Measurements from ENCODE around the gene FOXP4.

DNA sequence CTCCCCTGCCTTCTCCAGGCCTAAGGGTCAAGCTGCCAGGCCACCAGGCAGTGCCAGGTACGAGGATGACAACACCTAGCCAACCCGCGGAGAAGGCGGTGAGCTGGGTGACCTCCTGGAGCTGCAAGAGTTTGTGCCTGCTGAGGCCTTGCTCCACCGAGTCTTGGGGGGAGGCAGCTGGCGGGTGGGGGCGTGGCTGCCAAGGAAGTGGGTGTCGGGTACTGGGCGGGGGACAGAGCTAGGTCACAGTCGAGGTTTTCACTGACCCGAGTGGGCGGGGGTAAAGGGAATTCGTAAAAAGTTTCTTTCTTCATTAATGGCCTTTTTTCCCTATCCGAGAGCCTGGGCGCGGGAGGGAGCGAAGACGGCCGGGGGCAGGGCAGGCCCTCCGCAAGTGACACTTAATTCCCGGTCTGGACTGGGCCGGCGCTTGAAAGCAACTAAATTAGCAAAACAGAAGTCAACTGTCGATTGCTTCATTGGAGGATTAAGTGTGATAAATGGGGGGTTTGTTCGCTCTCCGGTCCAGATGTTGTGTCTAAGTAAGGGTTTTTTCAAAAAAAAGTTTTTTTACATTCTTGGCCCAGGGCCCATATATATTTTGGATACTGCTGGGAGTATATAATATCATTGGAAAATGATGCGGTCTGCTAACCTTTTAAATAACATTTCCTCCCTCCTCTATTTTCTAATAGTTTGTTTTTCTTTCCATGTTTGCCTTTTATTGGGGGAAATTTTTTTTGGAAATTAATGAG lies 43.1 kb upstream of the FOXP4 start:
- TF ChIP-seq POLR2A (IDR thresholded peaks at IDR 0.05) = no peak
- no peak for TF ChIP-seq CTCF (IDR thresholded peaks at IDR 0.05 in 8 of 11, conservative IDR thresholded peaks at IDR 0.05 in 3 of 11)
- TF ChIP-seq POLR2AphosphoS5 (IDR thresholded peaks at IDR 0.05) = no peak

Data from spleen (tissue), 7 donors.